GM21825 (cell line): ENCODE measurements around the gene STX8.
"Not testable (repeated sequence)": the region's sequence is repeated elsewhere in the genome, so short reads cannot be mapped to it uniquely, and the experiment has no call there.

Experiments
- ATAC-seq: cut with Tn5 transposase; IDR thresholded peaks from one replicate; pipeline ENCODE4 v1.9.1; 2021; ENCODE audit warnings: mild to moderate bottlenecking, moderate library complexity; ENCODE audit not compliant: unreplicated experiment

The STX8 gene

GRCh38 chr17:9557161-9557755 lies 18.4 kb downstream of the STX8 start:
- ATAC-seq: no peak

- not testable (repeated sequence) for ATAC-seq
These were observed 20.9 kb downstream of the STX8 start for GRCh38 chr17:9554715-9555114.

DNA sequence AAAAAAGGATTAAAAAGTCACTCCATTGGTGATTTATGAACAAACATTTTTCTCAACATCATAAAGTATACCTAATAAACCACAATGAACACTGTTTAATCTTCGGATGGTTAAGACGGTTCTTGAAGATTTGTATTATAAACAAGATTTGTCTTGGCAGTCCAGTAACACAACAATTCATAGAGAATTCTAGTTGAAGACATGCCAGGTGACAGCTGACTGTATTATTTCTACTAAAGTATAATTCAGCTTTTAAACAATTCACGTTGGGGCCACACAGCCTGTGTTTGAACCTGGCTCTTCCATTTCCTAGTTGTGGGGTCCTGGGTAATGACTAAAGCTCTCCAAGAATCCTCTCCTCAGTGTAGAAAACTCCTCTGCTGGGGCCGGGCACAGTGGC lies 22.0 kb downstream of the STX8 start:
- ATAC-seq: no peak

- no peak for ATAC-seq
These were observed 22.4 kb downstream of the STX8 start for GRCh38 chr17:9553181-9553580.

- no peak for ATAC-seq
These were observed 26.4 kb downstream of the STX8 start for GRCh38 chr17:9549215-9549614.

DNA sequence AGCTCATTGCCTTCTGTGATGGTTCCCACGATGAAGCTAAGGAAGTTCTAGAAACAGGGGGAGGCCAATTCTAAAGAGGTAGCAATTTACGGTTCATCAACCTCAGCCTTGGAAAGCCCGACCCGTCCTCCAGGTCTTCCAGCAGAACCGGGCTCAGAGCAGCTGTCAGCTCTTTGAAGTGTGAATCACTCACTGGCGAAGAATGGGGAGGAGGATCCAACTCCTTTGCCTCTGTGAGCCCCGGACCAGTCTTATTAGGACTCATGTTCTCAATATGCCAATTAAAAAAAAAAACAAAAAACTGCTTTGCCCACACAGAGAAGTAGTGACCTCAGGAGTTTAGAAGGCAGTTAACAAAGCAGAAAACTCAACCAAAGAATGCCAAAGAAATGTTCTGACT lies 31.4 kb downstream of the STX8 start:
- ATAC-seq: no peak

- no peak for ATAC-seq
These were observed 33.9 kb downstream of the STX8 start for GRCh38 chr17:9541718-9542117.

DNA sequence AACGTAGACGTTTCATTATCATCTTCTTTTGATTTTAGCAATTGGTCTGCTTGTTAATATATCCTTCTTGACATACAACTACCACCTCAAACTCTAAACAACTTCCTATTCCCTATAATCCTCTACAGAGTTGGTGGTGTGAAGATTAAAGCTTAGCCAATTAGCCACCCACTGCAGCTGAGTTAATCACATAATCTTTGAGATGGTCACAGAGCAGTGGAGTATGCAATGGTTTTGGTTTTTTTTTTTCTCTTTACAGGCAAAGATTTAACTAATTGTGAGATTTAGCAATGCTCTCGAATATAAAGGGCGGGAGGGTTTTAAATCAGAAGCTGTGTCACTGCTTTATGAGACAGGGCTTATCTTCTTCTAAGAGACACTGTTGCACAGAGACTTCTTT lies 37.0 kb downstream of the STX8 start:
- no peak for ATAC-seq

- no peak for ATAC-seq
These were observed 38.3 kb downstream of the STX8 start for GRCh38 chr17:9537177-9537776.

DNA sequence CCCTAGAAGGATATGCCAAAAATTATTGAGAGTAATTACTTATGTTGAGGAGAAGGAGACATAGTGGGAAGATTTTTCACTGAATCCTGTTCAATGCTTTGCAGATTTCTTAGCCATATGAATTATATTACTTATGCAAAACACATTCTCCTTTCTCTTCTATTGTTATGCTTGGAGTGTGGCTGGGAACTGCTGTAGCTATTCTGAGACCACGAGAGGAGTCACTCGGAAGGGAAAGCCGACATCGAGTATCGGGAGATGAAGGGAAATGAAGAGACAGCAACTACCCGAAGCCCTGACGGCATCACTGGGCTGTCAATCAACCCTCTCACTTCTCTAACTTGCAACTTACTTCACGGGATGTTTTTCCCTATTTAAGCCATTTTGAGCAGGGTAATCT lies 39.6 kb downstream of the STX8 start:
- no peak for ATAC-seq

DNA sequence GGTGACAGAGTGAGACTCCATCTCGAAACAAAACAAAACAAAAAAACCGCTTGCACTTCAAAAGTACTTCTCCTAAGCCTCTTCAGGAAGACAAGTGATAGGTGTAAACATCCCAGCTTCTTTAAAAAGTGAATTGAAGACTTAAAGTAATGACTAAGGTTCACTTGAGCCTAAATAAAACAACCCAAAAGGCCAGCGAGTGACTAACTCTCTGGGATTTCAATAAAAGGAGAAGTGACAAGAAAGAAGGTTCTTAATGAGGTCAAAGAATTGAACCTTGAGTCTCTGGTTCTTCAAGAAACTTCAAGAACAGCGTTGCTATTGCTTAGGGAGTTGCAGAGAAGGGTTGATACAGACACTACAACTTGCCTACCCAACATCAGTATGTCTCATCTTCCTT lies 42.2 kb downstream of the STX8 start:
- ATAC-seq: no peak

DNA sequence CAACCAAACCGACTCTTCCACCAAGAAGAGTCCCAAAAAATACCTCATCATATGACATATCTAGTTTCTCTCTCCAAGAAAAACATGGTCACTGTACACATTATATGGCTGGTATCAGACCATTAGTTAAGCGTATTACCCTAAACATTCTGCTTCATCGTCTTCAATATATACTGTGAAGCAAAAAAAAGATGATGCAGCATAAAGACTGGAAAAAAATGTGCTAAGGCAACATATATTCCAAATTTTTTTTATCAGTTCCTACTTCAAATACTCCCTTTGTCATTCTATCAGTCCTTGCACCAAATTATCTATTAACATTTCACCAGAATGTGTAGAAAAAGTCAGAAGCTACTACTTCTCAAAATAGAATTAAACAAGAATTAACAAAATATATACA lies 42.9 kb downstream of the STX8 start:
- no peak for ATAC-seq

- ATAC-seq: no peak
These were observed 44.6 kb downstream of the STX8 start for GRCh38 chr17:9531034-9531433.

GRCh38 chr17:9529033-9529700 lies 46.5 kb downstream of the STX8 start:
- no peak for ATAC-seq

DNA sequence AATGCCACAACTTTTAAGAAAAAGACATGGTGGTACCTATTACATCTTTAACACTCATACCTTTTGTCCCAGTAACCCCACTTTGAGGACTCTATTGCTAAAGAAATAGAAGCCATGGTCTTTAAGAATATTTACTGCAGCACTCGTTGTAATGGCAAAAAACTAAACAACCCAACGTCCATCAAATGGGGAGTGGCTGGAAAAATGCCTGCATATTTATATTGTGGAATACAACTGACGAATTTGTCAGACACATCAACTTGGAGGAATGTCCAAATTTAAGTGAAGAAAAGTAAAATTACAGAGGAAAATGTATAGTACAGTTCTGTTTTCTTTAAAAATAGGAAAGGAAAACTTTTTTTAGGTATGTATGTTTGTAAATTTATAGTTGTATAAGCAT lies 47.8 kb downstream of the STX8 start:
- ATAC-seq: no peak

GRCh38 chr17:9522074-9522473 lies 53.5 kb downstream of the STX8 start:
- ATAC-seq: no peak

GRCh38 chr17:9521062-9521461 lies 54.6 kb downstream of the STX8 start:
- no peak for ATAC-seq

GRCh38 chr17:9520649-9521048 lies 55.0 kb downstream of the STX8 start:
- no peak for ATAC-seq

DNA sequence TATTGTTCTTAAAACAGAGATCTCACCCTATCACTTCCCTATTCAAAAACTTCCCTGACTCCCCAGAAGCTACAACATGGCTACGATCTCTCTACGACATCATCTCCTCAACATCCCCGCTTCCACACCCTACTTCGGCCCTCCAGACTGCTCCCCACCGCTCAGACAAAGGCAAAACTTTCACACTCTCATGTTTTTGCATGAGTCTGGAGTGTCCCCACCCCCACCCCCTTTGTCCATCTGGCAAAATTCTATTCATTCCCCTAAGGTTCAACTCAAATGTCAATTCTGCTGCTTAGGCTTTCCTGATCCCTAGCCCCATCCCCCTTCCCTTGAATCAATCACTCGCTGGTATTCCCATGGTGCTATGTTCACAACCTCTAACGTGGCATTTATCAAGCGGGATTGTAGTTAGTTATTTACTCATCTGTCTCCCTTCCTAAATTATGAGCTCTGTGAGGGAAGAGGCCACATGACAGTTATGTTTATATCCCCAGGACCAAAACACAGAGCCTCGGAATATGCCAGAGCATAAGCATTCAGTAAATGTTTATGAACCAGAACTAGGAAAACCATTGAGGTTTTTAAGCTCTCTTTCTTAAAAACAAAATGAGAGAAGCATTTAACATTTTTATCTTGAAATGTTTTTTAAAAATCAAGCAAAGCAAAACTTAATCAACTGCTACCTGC lies 55.9 kb downstream of the STX8 start:
- no peak for ATAC-seq

DNA sequence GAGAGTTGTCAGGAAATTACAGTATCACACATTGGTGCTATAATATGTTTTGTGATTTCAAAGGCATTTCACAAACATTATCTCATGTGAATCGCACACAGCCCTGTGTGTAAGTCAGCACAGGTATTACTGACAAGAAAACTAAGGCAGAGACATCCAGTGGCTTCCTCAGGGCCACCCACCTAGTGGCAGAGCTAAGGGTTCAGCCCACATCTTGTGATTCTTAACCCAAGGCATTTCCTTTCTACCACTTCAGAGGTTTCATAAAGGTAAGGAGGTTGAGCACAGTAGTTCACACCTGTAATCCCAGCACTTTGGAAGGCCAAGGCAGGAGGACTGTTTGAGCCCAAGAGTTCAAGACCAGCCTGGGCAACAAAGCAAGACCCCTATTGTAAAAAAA lies 58.2 kb downstream of the STX8 start:
- ATAC-seq: no peak

- no peak for ATAC-seq
These were observed 62.4 kb downstream of the STX8 start for GRCh38 chr17:9513266-9513665.
